A549 (cell line): ENCODE data around the gene LARGE1. TPM values are rescaled to one million over a fixed set of nuclear protein-coding genes. Genes with fewer than 3 reads are reported as not detected.

Source experiments
- ATAC-seq, 2 experiments: fragments of 200-7000 bp in 1 of 2; fragments of >200 bp in 1 of 2; cut with Nextera tagmentation in 1 of 2; cut with Tn5 transposase in 1 of 2; 3 replicates each; pipeline versions ENCODE4 v1.8.0 to v1.9.1; 2018 to 2020; ENCODE audit warnings: mild to moderate bottlenecking in 1 of 2, moderate library complexity in 1 of 2
- CTCF ChIA-PET: fragments of 300-600 bp; sonication (Branson Sonifier 250); formaldehyde crosslinking; extraction: SDS; loops from one replicate; lab custom pipeline; 2021; ENCODE audit warnings: antibody characterized with exemption, inconsistent platforms; lab: Yijun Ruan, JAX
- POLR2A ChIA-PET: fragments of 350-600 bp; formaldehyde crosslinking; extraction: SDS; loops from one replicate; lab custom pipeline; 2021; ENCODE audit warnings: antibody characterized with exemption, inconsistent platforms; lab: Yijun Ruan, JAX
- DNase-seq, 2 experiments: peaks; one replicate each; pipeline versions ENCODE4 v3.0.0 to v3.0.0-alpha.2; 2011 to 2016; ENCODE audit warnings: low read depth in 1 of 2, low spot score in 1 of 2
- FAIRE-seq: peaks from 2 replicates; lab custom pipeline; 2011; peaks lifted over from hg19 to GRCh38; lab: Jason Lieb, UNC
- H3K27ac ChIP-seq, 2 experiments: fragments of >200 bp; sonication (Bioruptor Twin); formaldehyde crosslinking; 3 replicates each; pipeline ENCODE4 v1.5.1; 2016 to 2017
- H3K4me1 ChIP-seq: fragments of >200 bp; sonication (Bioruptor Twin); formaldehyde crosslinking; 3 replicates; pipeline ENCODE4 v1.6.1; 2016
- H3K4me2 ChIP-seq: fragments of >200 bp; sonication (Bioruptor Twin); formaldehyde crosslinking; 3 replicates; pipeline ENCODE4 v1.6.1; 2016
- H3K4me3 ChIP-seq: fragments of >200 bp; sonication (Bioruptor Twin); formaldehyde crosslinking; 3 replicates; pipeline ENCODE4 v1.5.1; 2016
- H3K9me3 ChIP-seq: fragments of >200 bp; sonication (Bioruptor Twin); formaldehyde crosslinking; 3 replicates; pipeline ENCODE4 v1.6.1; 2016
- ATOH8 ChIP-seq: fragments of 250-450 bp; sonication (Bioruptor Pico); IDR thresholded peaks from 2 replicates; pipeline ENCODE4 v1.5.0; 2020; ENCODE audit warnings: low read depth, mild to moderate bottlenecking, moderate library complexity
- BCL3 ChIP-seq: fragments of >200 bp; sonication (Bioruptor Twin); formaldehyde crosslinking; IDR thresholded peaks from 3 replicates; pipeline ENCODE4 v1.6.1; 2016
- BHLHE40 ChIP-seq: IDR thresholded peaks from 2 replicates; pipeline ENCODE4 v1.6.1; 2012; ENCODE audit warnings: low read depth, low read length, inconsistent platforms
- CBX2 ChIP-seq: fragments of 200-600 bp; sonication (generic); IDR thresholded peaks from 2 replicates; pipeline ENCODE4 v1.6.1; 2016; ENCODE audit warnings: low read depth, mild to moderate bottlenecking, borderline replicate concordance
- CEBPB ChIP-seq, 2 experiments: fragments of >200 bp in 1 of 2; sonication (Bioruptor Twin) in 1 of 2; formaldehyde crosslinking in 1 of 2; IDR thresholded peaks; 2 replicates each; pipeline ENCODE4 v1.6.1; 2012 to 2016
- CHD4 ChIP-seq: fragments of 200-600 bp; sonication (generic); IDR thresholded peaks from 2 replicates; pipeline ENCODE4 v1.6.1; 2016; ENCODE audit warnings: antibody characterized with exemption, mild to moderate bottlenecking, borderline replicate concordance
- ELK1 ChIP-seq: fragments of 150-350 bp; IDR thresholded peaks from 2 replicates; pipeline ENCODE4 v1.6.1; 2014; ENCODE audit warnings: low read depth, mild to moderate bottlenecking, low read length
- GATA3 ChIP-seq: IDR thresholded peaks from 2 replicates; pipeline ENCODE4 v1.6.1; 2012; ENCODE audit warnings: borderline replicate concordance
- HES2 ChIP-seq: fragments of >200 bp; sonication (Bioruptor Twin); formaldehyde crosslinking; IDR thresholded peaks from 2 replicates; pipeline ENCODE4 v1.6.1; 2016
- HEYL ChIP-seq: fragments of 250-450 bp; sonication (Bioruptor Pico); IDR thresholded peaks from 2 replicates; pipeline ENCODE4 v1.8.0; 2021; ENCODE audit warnings: mild to moderate bottlenecking, moderate library complexity
- HMGXB4 ChIP-seq: fragments of 250-450 bp; sonication (Bioruptor Pico); IDR thresholded peaks from 2 replicates; pipeline ENCODE4 v1.5.0; 2021; ENCODE audit warnings: mild to moderate bottlenecking, moderate library complexity, borderline replicate concordance
- HOXA7 ChIP-seq: fragments of 250-450 bp; sonication (Bioruptor Pico); IDR thresholded peaks from 2 replicates; pipeline ENCODE4 v1.5.0; 2020; ENCODE audit warnings: mild to moderate bottlenecking, moderate library complexity
- JUNB ChIP-seq: fragments of >200 bp; sonication (Bioruptor Twin); formaldehyde crosslinking; IDR thresholded peaks from 2 replicates; pipeline ENCODE4 v1.6.1; 2016
- NPAS2 ChIP-seq: fragments of 250-450 bp; sonication (Bioruptor Pico); IDR thresholded peaks from 2 replicates; pipeline ENCODE4 v1.8.0; 2022; ENCODE audit warnings: mild to moderate bottlenecking, moderate library complexity, borderline replicate concordance
- PBX3 ChIP-seq: IDR thresholded peaks from 2 replicates; pipeline ENCODE4 v1.6.1; 2012
- REST ChIP-seq: fragments of 200-600 bp; sonication (generic); IDR thresholded peaks from 2 replicates; pipeline ENCODE4 v1.6.1; 2016; ENCODE audit warnings: antibody characterized with exemption, mild to moderate bottlenecking, moderate library complexity
- RNF2 ChIP-seq: fragments of 200-600 bp; sonication (generic); IDR thresholded peaks from 2 replicates; pipeline ENCODE4 v1.6.1; 2016; ENCODE audit warnings: low read depth, mild to moderate bottlenecking, antibody characterized with exemption, moderate library complexity, borderline replicate concordance
- SREBF2 ChIP-seq: fragments of 450-650 bp; IDR thresholded peaks from 2 replicates; pipeline ENCODE4 v1.6.1; 2014; ENCODE audit warnings: mild to moderate bottlenecking, moderate library complexity
- TP53 ChIP-seq: fragments of 250-450 bp; sonication (Bioruptor Pico); IDR thresholded peaks from 2 replicates; pipeline ENCODE4 v1.5.0; 2021; ENCODE audit warnings: mild to moderate bottlenecking, moderate library complexity
- ZFP36 ChIP-seq: fragments of 450-650 bp; IDR thresholded peaks from 2 replicates; pipeline ENCODE4 v1.6.1; 2014; ENCODE audit warnings: borderline replicate concordance; ENCODE audit not compliant: partially characterized antibody
- WGBS: methylation state at CpG from one replicate; pipeline ENCODE4 v1.1.6; 2017; ENCODE audit errors: missing lambda C conversion rate; 5-methylcytosine and 5-hydroxymethylcytosine counted together
- polyA plus RNA-seq, 4 experiments: library from polyadenylated mRNA; depleted of rRNA in 3 of 4; stranded (reverse); fragments of >200 nt; fragmentation: RNase III in 1 of 4; extraction: RNeasy Plus Mini Kit Qiagen cat#74134 plus additional on column Dnase treatment in 1 of 4; gene quantifications; 2 replicates in 3 of 4; 3 replicates in 1 of 4; pipeline ENCODE4 v1.2.3, GENCODE V29; 2011 to 2017

LARGE1 gene
- polyA plus RNA-seq, 2 of the 4 experiments (the other 2 are of a cell fraction) = 2.7 to 5.8 TPM

GRCh38 chr22:33659448-33659847 lies 260.8 kb downstream of the LARGE1 start:
- DNase-seq = no peak
- no peaks in the 10 kb centered on the region for H3K9me3 ChIP-seq
- no peak for FAIRE-seq
- POLR2A ChIA-PET = no interaction called here
- no peak overlapping the region for H3K4me3 ChIP-seq
- CTCF ChIA-PET = interaction anchor here (0.7 to 1.1 kb wide), 2 partner anchors 12 to 151 kb away, joined by 3 read pairs; no protein-coding TSS in a partner anchor
- 43% methylated on average over 2 of the region's 2 CpGs for WGBS
- no peak for TF ChIP-seq SREBF2
- no peak for TF ChIP-seq CEBPB (IDR thresholded peaks at IDR 0.05)
- TF ChIP-seq BCL3 = no peak
- TF ChIP-seq CBX2 = no peak
- no peak for TF ChIP-seq ZFP36
- no peak for TF ChIP-seq HEYL (CRISPR knock-in tag)
- no peak overlapping the region for H3K4me2 ChIP-seq
- no peak for ATAC-seq
- no peak overlapping the region for H3K27ac ChIP-seq
- H3K4me1 ChIP-seq = no peaks in the 10 kb centered on the region

GRCh38 chr22:33658775-33659174 lies 261.5 kb downstream of the LARGE1 start:
- no peak for ATAC-seq
- H3K4me1 ChIP-seq = no peaks in the 10 kb centered on the region
- ChIA-PET CTCF (interaction anchor here (1.1 kb wide), 1 partner anchor 152 kb away, joined by 3 read pairs; no protein-coding TSS in a partner anchor), POLR2A (no interaction called here)
- TF ChIP-seq ATOH8 (CRISPR knock-in tag) (no peak), RNF2 (no peak)
- no peak overlapping the region for H3K27ac ChIP-seq
- H3K4me3 ChIP-seq = no peak overlapping the region
- H3K4me2 ChIP-seq = no peak overlapping the region
- H3K9me3 ChIP-seq = no peaks in the 10 kb centered on the region
- no peak for DNase-seq
- FAIRE-seq = no peak
- whole genome bisulfite sequencing = 55% methylated on average over 3 of the region's 3 CpGs

- H3K9me3 ChIP-seq = no peaks in the 10 kb centered on the region
- ATAC-seq = no peak
- CTCF ChIA-PET = no interaction called here
These were observed 262.6 kb downstream of the LARGE1 start for GRCh38 chr22:33657670-33658069.

More at GRCh38 chr22:33657670-33658069, 262.6 kb downstream of the LARGE1 start:
- 46% methylated on average over 8 of the region's 8 CpGs for WGBS
- FAIRE-seq (no peak), DNase-seq (no peak)
- peaks cover 4% of the 10 kb centered on the region for H3K4me1 ChIP-seq
- POLR2A ChIA-PET = no interaction called here
- no peak overlapping the region for H3K4me2 ChIP-seq
- no peak overlapping the region for H3K4me3 ChIP-seq
- TF ChIP-seq ELK1 (no peak), HEYL (CRISPR knock-in tag) (no peak), BHLHE40 (no peak), JUNB (no peak), TP53 (CRISPR knock-in tag) (no peak), NPAS2 (CRISPR knock-in tag) (no peak), ATOH8 (CRISPR knock-in tag) (no peak), HES2 (no peak), HMGXB4 (no peak), CHD4 (no peak), HOXA7 (CRISPR knock-in tag) (no peak), PBX3 (no peak), BCL3 (no peak), REST (no peak), GATA3 (no peak)
- H3K27ac ChIP-seq = no peak overlapping the region
